HG03439 (cell line): ENCODE data around the gene ST6GALNAC3.

Experiments
- ATAC-seq: cut with Tn5 transposase; IDR thresholded peaks from one replicate; pipeline ENCODE4 v1.9.1; 2021; ENCODE audit warnings: mild to moderate bottlenecking, moderate library complexity; ENCODE audit not compliant: unreplicated experiment

The ST6GALNAC3 gene

GRCh38 chr1:76140227-76140626 lies 65.7 kb downstream of the ST6GALNAC3 start:
- no peak for ATAC-seq

- ATAC-seq: no peak
These were observed 67.4 kb downstream of the ST6GALNAC3 start for GRCh38 chr1:76141929-76142328.

GRCh38 chr1:76142771-76143540 lies 68.4 kb downstream of the ST6GALNAC3 start:
- ATAC-seq: no peak

GRCh38 chr1:76144247-76144646 lies 69.7 kb downstream of the ST6GALNAC3 start:
- ATAC-seq: no peak

GRCh38 chr1:76145332-76145731 lies 70.8 kb downstream of the ST6GALNAC3 start:
- no peak for ATAC-seq

GRCh38 chr1:76146184-76146583 lies 71.6 kb downstream of the ST6GALNAC3 start:
- no peak for ATAC-seq

- no peak for ATAC-seq
These were observed 73.4 kb downstream of the ST6GALNAC3 start for GRCh38 chr1:76147917-76148316.

- no peak for ATAC-seq
These were observed 73.9 kb downstream of the ST6GALNAC3 start for GRCh38 chr1:76148460-76148859.

- ATAC-seq: no peak
These were observed 79.3 kb downstream of the ST6GALNAC3 start for GRCh38 chr1:76153841-76154205.

GRCh38 chr1:76154206-76154956 lies 79.8 kb downstream of the ST6GALNAC3 start:
- peak; percentile 99 for ATAC-seq

- no peak for ATAC-seq
These were observed 82.4 kb downstream of the ST6GALNAC3 start for GRCh38 chr1:76156987-76157386.

- ATAC-seq: no peak
These were observed 83.6 kb downstream of the ST6GALNAC3 start for GRCh38 chr1:76158126-76158525.

- ATAC-seq: no peak
These were observed 85.7 kb downstream of the ST6GALNAC3 start for GRCh38 chr1:76160225-76160624.

GRCh38 chr1:76161451-76161850 lies 86.9 kb downstream of the ST6GALNAC3 start:
- no peak for ATAC-seq

GRCh38 chr1:76162254-76162653 lies 87.7 kb downstream of the ST6GALNAC3 start:
- ATAC-seq: no peak

GRCh38 chr1:76164165-76164564 lies 89.6 kb downstream of the ST6GALNAC3 start:
- ATAC-seq: no peak

- no peak for ATAC-seq
These were observed 95.5 kb downstream of the ST6GALNAC3 start for GRCh38 chr1:76170084-76170483.

- ATAC-seq: no peak
These were observed 96.0 kb downstream of the ST6GALNAC3 start for GRCh38 chr1:76170513-76170912.

GRCh38 chr1:76176000-76176399 lies 101.5 kb downstream of the ST6GALNAC3 start:
- no peak for ATAC-seq

GRCh38 chr1:76177615-76178014 lies 103.1 kb downstream of the ST6GALNAC3 start:
- ATAC-seq: no peak

- no peak for ATAC-seq
These were observed 104.7 kb downstream of the ST6GALNAC3 start for GRCh38 chr1:76179219-76179698.

GRCh38 chr1:76185207-76185606 lies 110.7 kb downstream of the ST6GALNAC3 start:
- no peak for ATAC-seq
